ENCODE measurements around the gene PDE4DIP. TPM values are rescaled to one million over a fixed set of nuclear protein-coding genes. Genes with fewer than 3 reads are reported as not detected.
"Not testable (repeated sequence)": the region's sequence is repeated elsewhere in the genome, so short reads cannot be mapped to it uniquely, and the experiment has no call there.

Gene PDE4DIP
- total and polyA plus RNA-seq, 4 experiments from 2014 or later = 10.1 to 115 (median 68.4) TPM

GRCh38 chr1:148890075-148890568, 45.9 kb downstream of the PDE4DIP start:
- H3K4me1 ChIP-seq (ENCODE audit: insufficient read depth, low read length); H3K36me3 ChIP-seq (ENCODE audit: insufficient read depth, low read length); H3K9me3 Mint-ChIP-seq; H3K4me3 ChIP-seq (ENCODE audit: low read length in 2 of 2); H3K4me3 Mint-ChIP-seq; H3K27me3 ChIP-seq (ENCODE audit: insufficient read depth, low read length); POLR2A ChIA-PET (ENCODE audit: partially characterized antibody); H3K27ac Mint-ChIP-seq; CTCF ChIA-PET (ENCODE audit: partially characterized antibody); DNase-seq; H3K27me3 Mint-ChIP-seq; H3K9me3 ChIP-seq (ENCODE audit: control insufficient read depth in 1 of 2, low read length in 2 of 2); intact Hi-C loops (cut with micrococcal nuclease); H3K36me3 Mint-ChIP-seq; H3K4me1 Mint-ChIP-seq; H3K27ac ChIP-seq (ENCODE audit: low read depth, low read length): not testable (repeated sequence)

GRCh38 chr1:148894360-148895352, 50.4 kb downstream of the PDE4DIP start:
- DNase-seq; CTCF ChIA-PET (ENCODE audit: partially characterized antibody); H3K27ac Mint-ChIP-seq; H3K36me3 ChIP-seq (ENCODE audit: insufficient read depth, low read length); POLR2A ChIA-PET (ENCODE audit: partially characterized antibody); H3K27ac ChIP-seq (ENCODE audit: low read depth, low read length); H3K4me1 Mint-ChIP-seq; H3K27me3 ChIP-seq (ENCODE audit: insufficient read depth, low read length); H3K9me3 Mint-ChIP-seq; H3K36me3 Mint-ChIP-seq; H3K4me1 ChIP-seq (ENCODE audit: insufficient read depth, low read length); H3K9me3 ChIP-seq (ENCODE audit: control insufficient read depth in 1 of 2, low read length in 2 of 2); H3K4me3 ChIP-seq (ENCODE audit: low read length in 2 of 2); H3K4me3 Mint-ChIP-seq; H3K27me3 Mint-ChIP-seq; intact Hi-C loops (cut with micrococcal nuclease): not testable (repeated sequence)

GRCh38 chr1:148900026-148900425, 55.8 kb downstream of the PDE4DIP start:
- H3K27me3 Mint-ChIP-seq; H3K9me3 ChIP-seq (ENCODE audit: control insufficient read depth in 1 of 2, low read length in 2 of 2); H3K27ac Mint-ChIP-seq; DNase-seq; H3K4me3 ChIP-seq (ENCODE audit: low read length in 2 of 2); H3K4me1 Mint-ChIP-seq; POLR2A ChIA-PET (ENCODE audit: partially characterized antibody); H3K9me3 Mint-ChIP-seq; H3K27ac ChIP-seq (ENCODE audit: low read depth, low read length); CTCF ChIA-PET (ENCODE audit: partially characterized antibody); H3K36me3 Mint-ChIP-seq; H3K27me3 ChIP-seq (ENCODE audit: insufficient read depth, low read length); H3K4me3 Mint-ChIP-seq; intact Hi-C loops (cut with micrococcal nuclease); H3K4me1 ChIP-seq (ENCODE audit: insufficient read depth, low read length); H3K36me3 ChIP-seq (ENCODE audit: insufficient read depth, low read length): not testable (repeated sequence)

- H3K4me3 ChIP-seq (ENCODE audit: low read length in 2 of 2); H3K9me3 Mint-ChIP-seq; H3K36me3 ChIP-seq (ENCODE audit: insufficient read depth, low read length); H3K4me1 Mint-ChIP-seq; H3K27ac Mint-ChIP-seq; H3K9me3 ChIP-seq (ENCODE audit: control insufficient read depth in 1 of 2, low read length in 2 of 2); H3K36me3 Mint-ChIP-seq; H3K4me1 ChIP-seq (ENCODE audit: insufficient read depth, low read length); H3K27me3 Mint-ChIP-seq; H3K4me3 Mint-ChIP-seq; intact Hi-C loops (cut with micrococcal nuclease); POLR2A ChIA-PET (ENCODE audit: partially characterized antibody); H3K27me3 ChIP-seq (ENCODE audit: insufficient read depth, low read length); DNase-seq; H3K27ac ChIP-seq (ENCODE audit: low read depth, low read length); CTCF ChIA-PET (ENCODE audit: partially characterized antibody): not testable (repeated sequence)
These were observed 56.5 kb downstream of the PDE4DIP start for GRCh38 chr1:148900691-148901090.

GRCh38 chr1:148901150-148901952, 57.1 kb downstream of the PDE4DIP start:
- H3K4me3 ChIP-seq (ENCODE audit: low read length in 2 of 2); H3K27me3 ChIP-seq (ENCODE audit: insufficient read depth, low read length); H3K27ac Mint-ChIP-seq; H3K36me3 ChIP-seq (ENCODE audit: insufficient read depth, low read length); H3K4me3 Mint-ChIP-seq; DNase-seq; H3K27me3 Mint-ChIP-seq; H3K9me3 ChIP-seq (ENCODE audit: control insufficient read depth in 1 of 2, low read length in 2 of 2); H3K4me1 Mint-ChIP-seq; POLR2A ChIA-PET (ENCODE audit: partially characterized antibody); H3K36me3 Mint-ChIP-seq; H3K27ac ChIP-seq (ENCODE audit: low read depth, low read length); intact Hi-C loops (cut with micrococcal nuclease); H3K4me1 ChIP-seq (ENCODE audit: insufficient read depth, low read length); CTCF ChIA-PET (ENCODE audit: partially characterized antibody); H3K9me3 Mint-ChIP-seq: not testable (repeated sequence)

- H3K4me3 Mint-ChIP-seq; H3K9me3 Mint-ChIP-seq; H3K4me3 ChIP-seq (ENCODE audit: low read length in 2 of 2); intact Hi-C loops (cut with micrococcal nuclease); H3K36me3 ChIP-seq (ENCODE audit: insufficient read depth, low read length); CTCF ChIA-PET (ENCODE audit: partially characterized antibody); H3K4me1 ChIP-seq (ENCODE audit: insufficient read depth, low read length); DNase-seq; H3K27ac ChIP-seq (ENCODE audit: low read depth, low read length); H3K9me3 ChIP-seq (ENCODE audit: control insufficient read depth in 1 of 2, low read length in 2 of 2); H3K27me3 ChIP-seq (ENCODE audit: insufficient read depth, low read length); POLR2A ChIA-PET (ENCODE audit: partially characterized antibody); H3K4me1 Mint-ChIP-seq; H3K27ac Mint-ChIP-seq; H3K27me3 Mint-ChIP-seq; H3K36me3 Mint-ChIP-seq: not testable (repeated sequence)
These were observed 57.7 kb downstream of the PDE4DIP start for GRCh38 chr1:148901953-148902341.

GRCh38 chr1:148909219-148909826, 65.1 kb downstream of the PDE4DIP start:
- H3K36me3 ChIP-seq (ENCODE audit: insufficient read depth, low read length); H3K27ac ChIP-seq (ENCODE audit: low read depth, low read length); POLR2A ChIA-PET (ENCODE audit: partially characterized antibody); H3K27ac Mint-ChIP-seq; H3K4me3 Mint-ChIP-seq; H3K27me3 Mint-ChIP-seq; H3K27me3 ChIP-seq (ENCODE audit: insufficient read depth, low read length); H3K9me3 Mint-ChIP-seq; H3K4me1 Mint-ChIP-seq; H3K36me3 Mint-ChIP-seq; CTCF ChIA-PET (ENCODE audit: partially characterized antibody); H3K4me1 ChIP-seq (ENCODE audit: insufficient read depth, low read length); H3K4me3 ChIP-seq (ENCODE audit: low read length in 2 of 2); DNase-seq; H3K9me3 ChIP-seq (ENCODE audit: control insufficient read depth in 1 of 2, low read length in 2 of 2); intact Hi-C loops (cut with micrococcal nuclease): not testable (repeated sequence)
